ENCODE data around the gene PLA2R1. TPM values are rescaled to one million over a fixed set of nuclear protein-coding genes. Genes with fewer than 3 reads are reported as not detected.

Gene PLA2R1
- total RNA-seq, 1 experiment from 2014 or later: 1.1 TPM

DNA sequence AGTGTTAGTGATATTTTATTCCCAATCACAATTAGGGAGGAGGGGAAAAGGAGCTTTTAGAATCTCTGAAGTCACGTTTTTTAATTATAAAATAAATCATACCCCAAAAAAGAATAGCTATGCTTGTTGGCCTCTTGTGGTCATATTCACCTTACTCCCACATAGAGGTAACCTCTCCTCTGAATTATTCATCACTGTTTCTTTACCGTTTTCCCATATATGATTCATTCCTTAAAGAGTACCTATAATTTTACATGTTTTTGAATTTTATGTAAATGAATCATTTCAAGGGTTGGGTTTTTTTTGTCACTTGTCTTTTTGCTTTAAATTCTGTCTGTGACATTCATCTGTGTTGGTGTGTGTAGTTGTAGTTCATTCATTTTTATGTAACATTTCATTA, 153.8 kb downstream of the PLA2R1 start:
- Mint-ChIP-seq H3K36me3 (no peaks in the 10 kb centered on the region), H3K4me1 (peaks cover 4% of the 10 kb centered on the region), H3K4me3 (no peak overlapping the region), H3K27me3 (ENCODE audit: low read depth) (peaks cover 38% of the 10 kb centered on the region), H3K27ac (no peak overlapping the region), H3K9me3 (no peaks in the 10 kb centered on the region)
- POLR2A ChIA-PET: no interaction called here
- no peak for DNase-seq (ENCODE audit: low spot score)
- ATAC-seq: no peak
- TF ChIP-seq KAT7 (CRISPR knock-in tag; IDR thresholded peaks at IDR 0.05; ENCODE audit: borderline replicate concordance) (no peak), SOX15 (CRISPR knock-in tag; IDR thresholded peaks at IDR 0.05) (no peak), OVOL2 (CRISPR knock-in tag; IDR thresholded peaks at IDR 0.05; ENCODE audit: borderline replicate concordance) (no peak), GABPB1 (CRISPR knock-in tag; IDR thresholded peaks at IDR 0.05) (no peak), TP53 (CRISPR knock-in tag; IDR thresholded peaks at IDR 0.05) (no peak), E2F5 (CRISPR knock-in tag; IDR thresholded peaks at IDR 0.05) (no peak), ATF1 (CRISPR knock-in tag; IDR thresholded peaks at IDR 0.05) (no peak), JUN (CRISPR knock-in tag; IDR thresholded peaks at IDR 0.05) (no peak)
- TF ChIP-seq, protein P1, sequence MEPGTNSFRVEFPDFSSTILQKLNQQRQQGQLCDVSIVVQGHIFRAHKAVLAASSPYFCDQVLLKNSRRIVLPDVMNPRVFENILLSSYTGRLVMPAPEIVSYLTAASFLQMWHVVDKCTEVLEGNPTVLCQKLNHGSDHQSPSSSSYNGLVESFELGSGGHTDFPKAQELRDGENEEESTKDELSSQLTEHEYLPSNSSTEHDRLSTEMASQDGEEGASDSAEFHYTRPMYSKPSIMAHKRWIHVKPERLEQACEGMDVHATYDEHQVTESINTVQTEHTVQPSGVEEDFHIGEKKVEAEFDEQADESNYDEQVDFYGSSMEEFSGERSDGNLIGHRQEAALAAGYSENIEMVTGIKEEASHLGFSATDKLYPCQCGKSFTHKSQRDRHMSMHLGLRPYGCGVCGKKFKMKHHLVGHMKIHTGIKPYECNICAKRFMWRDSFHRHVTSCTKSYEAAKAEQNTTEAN (CRISPR knock-in tag; IDR thresholded peaks at IDR 0.05): no peak
- TF ChIP-seq, protein P2, sequence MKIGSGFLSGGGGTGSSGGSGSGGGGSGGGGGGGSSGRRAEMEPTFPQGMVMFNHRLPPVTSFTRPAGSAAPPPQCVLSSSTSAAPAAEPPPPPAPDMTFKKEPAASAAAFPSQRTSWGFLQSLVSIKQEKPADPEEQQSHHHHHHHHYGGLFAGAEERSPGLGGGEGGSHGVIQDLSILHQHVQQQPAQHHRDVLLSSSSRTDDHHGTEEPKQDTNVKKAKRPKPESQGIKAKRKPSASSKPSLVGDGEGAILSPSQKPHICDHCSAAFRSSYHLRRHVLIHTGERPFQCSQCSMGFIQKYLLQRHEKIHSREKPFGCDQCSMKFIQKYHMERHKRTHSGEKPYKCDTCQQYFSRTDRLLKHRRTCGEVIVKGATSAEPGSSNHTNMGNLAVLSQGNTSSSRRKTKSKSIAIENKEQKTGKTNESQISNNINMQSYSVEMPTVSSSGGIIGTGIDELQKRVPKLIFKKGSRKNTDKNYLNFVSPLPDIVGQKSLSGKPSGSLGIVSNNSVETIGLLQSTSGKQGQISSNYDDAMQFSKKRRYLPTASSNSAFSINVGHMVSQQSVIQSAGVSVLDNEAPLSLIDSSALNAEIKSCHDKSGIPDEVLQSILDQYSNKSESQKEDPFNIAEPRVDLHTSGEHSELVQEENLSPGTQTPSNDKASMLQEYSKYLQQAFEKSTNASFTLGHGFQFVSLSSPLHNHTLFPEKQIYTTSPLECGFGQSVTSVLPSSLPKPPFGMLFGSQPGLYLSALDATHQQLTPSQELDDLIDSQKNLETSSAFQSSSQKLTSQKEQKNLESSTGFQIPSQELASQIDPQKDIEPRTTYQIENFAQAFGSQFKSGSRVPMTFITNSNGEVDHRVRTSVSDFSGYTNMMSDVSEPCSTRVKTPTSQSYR (CRISPR knock-in tag; IDR thresholded peaks at IDR 0.05): no peak
- TF ChIP-seq, protein P3, sequence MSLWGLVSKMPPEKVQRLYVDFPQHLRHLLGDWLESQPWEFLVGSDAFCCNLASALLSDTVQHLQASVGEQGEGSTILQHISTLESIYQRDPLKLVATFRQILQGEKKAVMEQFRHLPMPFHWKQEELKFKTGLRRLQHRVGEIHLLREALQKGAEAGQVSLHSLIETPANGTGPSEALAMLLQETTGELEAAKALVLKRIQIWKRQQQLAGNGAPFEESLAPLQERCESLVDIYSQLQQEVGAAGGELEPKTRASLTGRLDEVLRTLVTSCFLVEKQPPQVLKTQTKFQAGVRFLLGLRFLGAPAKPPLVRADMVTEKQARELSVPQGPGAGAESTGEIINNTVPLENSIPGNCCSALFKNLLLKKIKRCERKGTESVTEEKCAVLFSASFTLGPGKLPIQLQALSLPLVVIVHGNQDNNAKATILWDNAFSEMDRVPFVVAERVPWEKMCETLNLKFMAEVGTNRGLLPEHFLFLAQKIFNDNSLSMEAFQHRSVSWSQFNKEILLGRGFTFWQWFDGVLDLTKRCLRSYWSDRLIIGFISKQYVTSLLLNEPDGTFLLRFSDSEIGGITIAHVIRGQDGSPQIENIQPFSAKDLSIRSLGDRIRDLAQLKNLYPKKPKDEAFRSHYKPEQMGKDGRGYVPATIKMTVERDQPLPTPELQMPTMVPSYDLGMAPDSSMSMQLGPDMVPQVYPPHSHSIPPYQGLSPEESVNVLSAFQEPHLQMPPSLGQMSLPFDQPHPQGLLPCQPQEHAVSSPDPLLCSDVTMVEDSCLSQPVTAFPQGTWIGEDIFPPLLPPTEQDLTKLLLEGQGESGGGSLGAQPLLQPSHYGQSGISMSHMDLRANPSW (CRISPR knock-in tag; conservative IDR thresholded peaks at IDR 0.05; ENCODE audit: low read depth): no peak
- CTCF ChIA-PET: interaction anchor here (1.2 kb wide), 1 partner anchor 13 kb away, joined by 6 read pairs; no protein-coding TSS in a partner anchor

- Mint-ChIP-seq H3K9me3 (no peaks in the 10 kb centered on the region), H3K36me3 (no peaks in the 10 kb centered on the region), H3K27ac (no peak overlapping the region), H3K4me3 (no peak overlapping the region), H3K4me1 (peaks cover 4% of the 10 kb centered on the region), H3K27me3 (ENCODE audit: low read depth) (peaks cover 46% of the 10 kb centered on the region)
- ATAC-seq (no peak), DNase-seq (ENCODE audit: low spot score) (no peak)
- POLR2A ChIA-PET: no interaction called here
- CTCF ChIA-PET: interaction anchor here (0.8 kb wide), 1 partner anchor 14 kb away, joined by 3 read pairs; no protein-coding TSS in a partner anchor
- no peak for TF ChIP-seq SMAD4 (CRISPR knock-in tag; IDR thresholded peaks at IDR 0.05)
- TF ChIP-seq PREB (CRISPR knock-in tag; IDR thresholded peaks at IDR 0.05; ENCODE audit: borderline replicate concordance): no peak
- TF ChIP-seq ZNF121 (CRISPR knock-in tag; IDR thresholded peaks at IDR 0.05): no peak
- no peak for TF ChIP-seq JUN (CRISPR knock-in tag; IDR thresholded peaks at IDR 0.05)
- TF ChIP-seq JAZF1 (CRISPR knock-in tag; IDR thresholded peaks at IDR 0.05): no peak
- no peak for TF ChIP-seq EMX1 (CRISPR knock-in tag; IDR thresholded peaks at IDR 0.05)
- no peak for TF ChIP-seq ZNF532 (CRISPR knock-in tag; IDR thresholded peaks at IDR 0.05; ENCODE audit: borderline replicate concordance)
- TF ChIP-seq KAT7 (CRISPR knock-in tag; IDR thresholded peaks at IDR 0.05; ENCODE audit: borderline replicate concordance): no peak
- no peak for TF ChIP-seq ZNF416 (CRISPR knock-in tag; IDR thresholded peaks at IDR 0.05)
Observed at GRCh38 chr2:159907909-159908308, 154.5 kb downstream of the PLA2R1 start.

All from WTC11 (cell line).